Fibroblast of skin of left quadriceps (primary cell): ENCODE results near the gene PTPRN2.

ENCODE experiments used
- DNase-seq, 2 experiments: peaks; one replicate each; pipeline ENCODE4 v3.0.0-alpha.2; 2013; ENCODE audit warnings: low read depth in 2 of 2

PTPRN2 gene

DNA sequence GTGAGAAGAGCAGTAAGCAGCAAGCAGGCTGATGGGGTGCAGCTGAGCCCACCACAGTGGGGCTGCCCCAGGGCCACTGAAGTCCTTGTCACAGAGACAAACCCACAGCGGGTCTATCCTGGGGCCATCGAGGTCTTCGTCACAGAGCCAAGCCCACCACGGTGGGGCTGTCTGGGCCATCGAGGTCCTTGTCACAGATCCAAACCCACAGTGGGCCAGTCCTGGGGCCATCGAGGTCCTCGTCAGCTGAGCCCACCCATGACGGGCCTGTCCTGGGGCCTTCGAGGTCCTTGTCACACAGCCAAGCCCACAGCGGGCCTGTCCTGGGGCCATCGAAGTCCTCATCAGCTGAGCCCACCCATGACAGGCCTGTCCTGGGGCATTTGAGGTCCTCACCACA lies 700.9 kb downstream of the PTPRN2 start:
- DNase-seq = no peak

DNA sequence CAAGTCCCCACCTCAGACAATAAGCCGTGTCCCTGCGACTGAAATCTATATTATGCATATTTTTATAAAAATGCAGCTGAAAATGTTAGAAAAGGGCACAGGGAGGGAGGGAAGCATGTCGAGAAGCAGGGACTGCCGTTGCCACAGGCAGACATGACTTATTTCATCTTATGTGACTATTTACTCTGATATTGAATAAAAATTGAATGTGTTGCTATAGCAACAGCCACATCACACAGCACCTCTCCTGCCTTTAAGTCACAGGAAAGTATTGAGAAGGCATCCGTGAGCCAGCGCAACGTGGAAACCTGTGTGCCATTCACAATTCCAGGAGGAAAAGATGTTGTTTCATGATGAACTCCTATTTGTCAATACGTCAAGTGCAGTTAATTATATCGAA lies 701.4 kb downstream of the PTPRN2 start:
- no peak for DNase-seq

GRCh38 chr7:157885140-157885539 lies 702.5 kb downstream of the PTPRN2 start:
- no peak for DNase-seq

GRCh38 chr7:157884461-157885062 lies 703.1 kb downstream of the PTPRN2 start:
- no peak for DNase-seq

DNA sequence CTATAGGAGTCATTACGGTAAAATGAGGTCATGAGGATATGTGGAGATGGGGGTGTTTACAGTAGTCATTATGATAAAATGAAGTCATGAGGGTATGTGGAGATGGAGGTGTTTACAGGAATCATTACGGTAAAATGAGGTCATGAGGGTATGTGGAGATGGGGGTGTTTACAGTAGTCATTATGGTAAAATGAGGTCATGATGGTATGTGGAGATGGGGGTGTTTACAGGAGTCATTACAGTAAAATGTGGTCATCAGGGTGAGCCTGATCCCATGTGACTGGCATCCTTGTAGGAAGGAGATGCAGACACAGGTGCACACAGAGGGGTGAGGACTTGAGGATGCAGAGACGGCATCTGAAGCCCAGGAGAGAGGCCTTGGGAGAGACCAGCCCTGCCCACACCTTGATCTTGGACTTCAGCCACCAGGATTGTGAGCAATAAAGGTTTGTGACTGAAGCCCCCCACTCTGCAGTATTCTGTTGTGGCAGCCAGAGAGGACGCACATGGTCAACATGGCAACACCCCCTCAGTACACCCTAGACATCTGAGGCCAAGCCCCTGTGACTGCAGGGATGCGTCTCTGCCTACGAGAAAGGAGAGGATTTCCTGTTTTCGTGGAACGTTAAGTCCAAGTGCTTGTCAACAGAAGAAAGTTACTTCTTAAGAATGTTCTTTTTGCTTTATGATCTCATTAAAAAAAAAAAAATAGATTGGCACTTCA lies 706.4 kb downstream of the PTPRN2 start:
- DNase-seq = no peak

- DNase-seq = no peak
These were observed 708.2 kb downstream of the PTPRN2 start for GRCh38 chr7:157879391-157879790.

DNA sequence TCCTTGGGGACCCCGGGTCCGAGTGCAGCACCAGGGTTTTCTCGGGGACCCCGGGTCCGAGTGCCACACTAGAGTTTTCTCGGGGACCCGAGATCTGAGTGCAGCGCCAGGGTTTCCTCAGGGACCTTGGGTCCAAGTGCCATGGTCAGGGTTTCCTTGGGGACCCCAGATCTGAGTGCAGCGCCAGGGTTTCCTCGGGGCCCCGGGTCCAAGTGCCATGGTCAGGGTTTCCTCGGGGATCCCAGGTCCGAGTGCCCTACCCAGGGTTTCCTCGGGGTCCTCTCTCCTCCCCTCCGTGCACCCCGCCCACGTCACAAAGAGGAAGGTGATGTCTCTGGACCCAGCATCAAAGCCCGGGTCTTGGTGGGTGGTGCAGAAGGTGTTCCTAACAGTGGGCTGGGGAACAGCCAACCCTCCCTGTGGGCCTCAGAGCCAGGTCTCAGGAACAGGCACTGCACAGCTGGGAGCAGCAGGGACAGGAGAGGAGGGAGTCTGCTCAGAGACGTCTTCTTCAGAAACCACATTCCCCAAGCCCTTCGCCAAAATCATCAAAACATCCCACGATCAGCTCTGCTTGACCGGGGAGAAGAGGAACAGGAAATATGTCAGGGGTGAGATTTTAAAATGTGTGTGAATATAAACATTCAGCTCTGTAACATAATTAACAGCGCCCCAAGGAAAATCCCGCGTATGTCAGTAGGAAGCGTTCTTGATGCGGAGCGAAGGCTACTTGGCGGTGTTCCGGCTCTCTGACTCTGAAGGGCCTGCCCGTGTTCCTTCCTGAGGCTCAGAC lies 710.1 kb downstream of the PTPRN2 start:
- no peak for DNase-seq

DNA sequence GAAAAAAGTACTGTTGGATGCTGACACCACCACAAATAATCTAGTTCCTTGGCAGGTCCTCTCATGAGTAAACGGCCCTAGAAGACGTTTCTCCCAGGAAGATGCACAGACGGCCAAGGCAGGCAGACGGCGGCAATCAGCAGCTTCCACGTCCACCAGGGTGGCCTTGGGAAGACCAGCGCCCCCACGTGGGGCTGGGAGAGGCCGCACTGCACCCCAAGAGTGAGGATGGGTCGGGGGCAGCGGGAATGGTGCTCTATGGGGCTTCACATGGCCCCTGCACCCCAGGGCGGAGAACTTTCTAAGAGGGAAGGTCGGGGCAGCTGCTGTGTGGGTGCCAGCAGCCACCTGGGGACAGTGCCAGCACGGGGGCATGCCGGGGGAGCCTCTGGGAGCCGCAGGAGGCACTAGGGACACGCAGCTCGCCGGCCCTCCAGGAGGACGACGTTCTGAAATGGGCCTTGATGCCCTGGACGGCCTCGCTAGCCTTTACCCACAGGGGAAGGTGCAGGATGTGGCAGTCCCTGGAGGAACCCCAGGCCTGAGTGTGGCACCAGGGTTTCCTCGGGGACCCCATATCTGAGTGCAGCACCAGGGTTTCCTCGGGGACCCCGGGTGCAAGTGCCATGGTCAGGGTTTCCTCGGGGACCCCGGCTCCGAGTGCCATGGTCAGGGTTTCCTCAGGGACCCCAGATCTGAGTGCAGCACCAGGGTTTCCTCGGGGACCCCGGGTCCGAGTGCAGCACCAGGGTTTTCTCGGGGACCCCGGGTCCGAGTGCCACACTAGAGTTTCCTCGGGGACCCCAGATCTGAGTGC lies 710.9 kb downstream of the PTPRN2 start:
- DNase-seq = no peak

GRCh38 chr7:157875230-157876179 lies 712.1 kb downstream of the PTPRN2 start:
- DNase-seq = no peak

DNA sequence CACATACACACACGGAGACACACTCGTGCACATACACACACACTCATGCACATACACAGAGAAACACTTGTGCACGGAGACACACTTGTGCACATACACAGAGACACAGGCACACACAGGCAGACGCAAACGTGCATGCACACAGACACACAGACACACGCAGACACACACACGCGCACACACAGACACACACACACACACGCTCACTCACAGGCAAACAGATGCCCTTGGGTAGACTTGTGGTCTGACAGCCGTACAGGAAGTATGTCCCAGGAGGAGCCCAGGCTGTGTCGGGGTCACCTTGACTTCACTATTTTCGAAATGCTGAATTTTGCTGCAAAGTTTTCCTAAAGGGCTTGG lies 712.8 kb downstream of the PTPRN2 start:
- DNase-seq = no peak

GRCh38 chr7:157874208-157874816 lies 713.3 kb downstream of the PTPRN2 start:
- DNase-seq = no peak

DNA sequence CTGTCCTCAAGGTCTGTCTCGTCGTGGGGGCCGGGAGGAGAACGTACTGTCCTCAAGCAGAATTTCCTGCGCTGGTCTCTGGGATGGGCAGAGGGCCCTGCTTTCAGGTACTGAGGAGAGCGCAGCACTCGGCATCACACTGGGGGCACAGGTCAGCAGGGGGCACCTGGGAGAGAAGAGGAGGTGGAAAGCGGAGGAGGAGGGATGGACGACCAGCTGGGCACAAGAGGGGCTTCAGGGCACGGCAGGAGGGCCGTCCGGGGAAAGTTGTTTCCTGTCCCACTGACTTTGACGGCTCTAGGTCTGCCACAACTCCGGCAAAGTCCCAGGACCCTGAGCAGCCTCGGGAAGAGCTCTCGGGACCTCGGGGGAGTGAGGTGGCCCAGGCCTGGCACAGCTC lies 714.0 kb downstream of the PTPRN2 start:
- DNase-seq = no peak

GRCh38 chr7:157873181-157873580 lies 714.4 kb downstream of the PTPRN2 start:
- no peak for DNase-seq

GRCh38 chr7:157872447-157872846 lies 715.2 kb downstream of the PTPRN2 start:
- DNase-seq = no peak

GRCh38 chr7:157871681-157872080 lies 715.9 kb downstream of the PTPRN2 start:
- no peak for DNase-seq

GRCh38 chr7:157870644-157871290 lies 716.9 kb downstream of the PTPRN2 start:
- DNase-seq = no peak

DNA sequence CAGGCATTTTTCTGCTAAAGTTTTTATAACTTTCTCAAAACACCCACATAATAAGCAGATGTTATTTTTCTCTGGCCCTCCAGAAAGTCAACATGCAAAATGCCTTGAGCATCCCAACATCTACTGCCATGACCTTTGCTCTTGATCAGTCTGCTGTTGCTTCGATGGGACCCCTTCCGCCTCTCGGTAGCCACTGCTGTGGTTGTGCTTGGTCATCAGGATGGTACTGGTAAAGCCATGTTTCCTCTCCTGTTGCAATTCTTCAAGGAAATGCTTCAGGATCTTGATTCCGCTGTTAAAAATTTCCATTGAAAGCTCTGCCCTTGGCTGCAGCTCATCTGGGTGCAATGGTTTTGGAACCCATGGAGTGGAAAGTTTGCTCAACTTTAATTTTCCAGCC lies 717.8 kb downstream of the PTPRN2 start:
- no peak for DNase-seq

DNA sequence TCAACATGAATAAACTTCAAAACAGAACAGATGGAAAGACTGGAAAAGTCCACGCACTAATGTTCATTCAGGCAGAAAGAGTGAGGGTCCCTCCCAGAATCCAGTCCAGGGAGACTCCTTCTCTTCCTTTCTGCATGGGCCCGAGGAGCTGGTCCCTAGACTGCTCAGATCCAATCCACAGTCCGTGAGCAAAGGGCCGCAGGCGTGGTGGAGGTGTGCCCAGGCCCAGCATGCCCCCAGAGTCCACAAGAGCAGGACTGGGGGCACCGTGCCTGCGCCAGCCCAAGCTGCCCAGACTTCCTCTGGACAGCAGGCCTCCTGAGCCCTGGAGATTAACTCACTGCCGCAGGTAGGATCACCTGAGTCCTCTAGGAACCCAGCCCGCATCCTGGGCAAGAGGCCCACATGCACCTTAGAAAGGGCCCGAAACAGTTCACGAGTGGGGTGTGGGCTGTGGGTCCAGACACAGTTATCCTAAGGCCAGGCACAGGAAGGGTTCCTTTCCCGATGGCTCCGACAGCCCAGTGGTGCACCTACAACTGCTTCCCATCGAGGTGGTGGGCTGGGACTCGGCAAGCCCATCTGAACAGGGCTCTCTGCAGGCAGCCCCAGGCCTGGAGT lies 719.8 kb downstream of the PTPRN2 start:
- no peak for DNase-seq

DNA sequence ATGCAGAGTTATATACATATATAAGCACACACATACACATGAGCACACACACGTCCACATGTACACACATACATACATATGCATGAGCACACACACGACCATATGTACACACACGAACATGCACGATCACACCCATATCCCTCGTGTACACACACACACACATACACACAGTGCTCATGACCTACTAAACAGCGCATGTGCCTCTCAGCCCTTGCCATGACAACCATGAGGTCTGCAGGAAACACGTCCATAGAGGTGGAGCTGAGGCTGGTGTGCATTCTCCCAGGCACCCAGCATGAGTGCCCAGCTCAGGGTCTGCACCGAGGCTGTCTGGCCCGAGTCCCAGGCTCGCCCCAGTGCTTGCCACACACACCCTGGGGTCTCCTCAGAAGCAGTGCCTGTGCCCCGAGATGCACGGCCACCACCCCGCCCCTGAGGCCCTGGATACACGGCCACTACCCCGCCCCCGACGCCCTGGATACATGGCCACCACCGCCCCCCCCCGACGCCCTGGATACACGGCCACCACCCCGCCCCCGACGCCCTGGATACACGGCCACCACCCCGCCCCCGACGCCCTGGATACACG lies 721.2 kb downstream of the PTPRN2 start:
- no peak for DNase-seq
